GM18502 (cell line): ENCODE measurements around the gene ARMH1.

Experiments used
- ATAC-seq: cut with Tn5 transposase; IDR thresholded peaks from one replicate; pipeline ENCODE4 v1.9.1; 2021; ENCODE audit warnings: mild to moderate bottlenecking; ENCODE audit not compliant: unreplicated experiment, poor library complexity

The ARMH1 gene

DNA sequence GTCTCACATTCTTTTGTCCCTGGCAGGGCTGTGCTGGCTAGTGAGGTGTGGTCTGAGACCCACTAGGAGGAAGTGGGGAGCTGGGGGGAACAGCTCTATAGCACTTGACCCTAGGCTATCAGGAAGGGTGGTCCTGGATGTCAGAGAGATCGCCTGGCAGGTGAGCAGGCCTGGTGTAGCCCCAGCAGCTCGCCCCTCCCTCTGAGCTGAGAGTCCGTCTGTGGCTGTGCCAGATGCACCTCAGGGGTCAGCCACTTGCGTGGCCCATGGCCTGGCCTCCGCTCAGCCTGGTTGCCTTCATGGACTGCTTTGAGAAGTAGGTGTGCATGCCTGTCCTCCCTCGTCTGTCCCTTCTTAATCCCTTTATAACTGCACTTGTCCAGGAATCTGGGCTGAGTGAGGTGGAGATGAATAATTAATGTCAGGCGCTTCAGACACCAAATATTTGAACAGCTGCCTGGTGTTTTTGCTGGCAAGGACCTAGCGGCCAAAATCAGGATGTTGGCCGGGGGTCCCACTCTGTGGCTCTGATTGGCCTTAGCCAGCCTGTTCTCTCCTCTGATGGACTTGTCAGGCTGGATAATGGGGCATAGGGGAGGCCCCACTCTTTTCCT, 30.7 kb upstream of the ARMH1 start:
- ATAC-seq: no peak

DNA sequence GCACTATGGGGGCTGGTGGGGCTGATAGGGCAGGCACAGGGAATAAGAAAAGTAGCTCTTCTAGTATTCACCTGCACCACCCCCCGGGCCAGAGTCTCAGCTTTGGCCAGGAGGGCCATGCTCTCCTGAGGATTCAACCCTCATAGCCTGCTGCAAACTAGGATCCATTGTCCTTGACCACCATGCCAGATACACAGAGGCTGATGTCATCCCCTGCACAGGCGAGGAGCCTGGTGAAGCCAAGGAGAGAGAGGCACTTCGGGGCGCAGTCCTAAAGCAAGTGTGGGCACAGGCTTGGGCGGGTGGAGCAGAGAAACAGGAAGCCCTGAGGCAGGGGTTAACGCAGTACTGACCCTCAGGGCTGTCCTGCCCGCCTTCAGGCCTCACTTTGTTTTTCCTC, 29.7 kb upstream of the ARMH1 start:
- ATAC-seq: no peak

GRCh38 chr1:44645476-44646244, 28.9 kb upstream of the ARMH1 start:
- ATAC-seq: no peak

GRCh38 chr1:44646261-44647110, 28.0 kb upstream of the ARMH1 start:
- no peak for ATAC-seq

- no peak for ATAC-seq
These were observed 26.6 kb upstream of the ARMH1 start for GRCh38 chr1:44647896-44648295.

- no peak for ATAC-seq
These were observed 25.8 kb upstream of the ARMH1 start for GRCh38 chr1:44648529-44649250.

- no peak for ATAC-seq
These were observed 24.7 kb upstream of the ARMH1 start for GRCh38 chr1:44649788-44650158.

DNA sequence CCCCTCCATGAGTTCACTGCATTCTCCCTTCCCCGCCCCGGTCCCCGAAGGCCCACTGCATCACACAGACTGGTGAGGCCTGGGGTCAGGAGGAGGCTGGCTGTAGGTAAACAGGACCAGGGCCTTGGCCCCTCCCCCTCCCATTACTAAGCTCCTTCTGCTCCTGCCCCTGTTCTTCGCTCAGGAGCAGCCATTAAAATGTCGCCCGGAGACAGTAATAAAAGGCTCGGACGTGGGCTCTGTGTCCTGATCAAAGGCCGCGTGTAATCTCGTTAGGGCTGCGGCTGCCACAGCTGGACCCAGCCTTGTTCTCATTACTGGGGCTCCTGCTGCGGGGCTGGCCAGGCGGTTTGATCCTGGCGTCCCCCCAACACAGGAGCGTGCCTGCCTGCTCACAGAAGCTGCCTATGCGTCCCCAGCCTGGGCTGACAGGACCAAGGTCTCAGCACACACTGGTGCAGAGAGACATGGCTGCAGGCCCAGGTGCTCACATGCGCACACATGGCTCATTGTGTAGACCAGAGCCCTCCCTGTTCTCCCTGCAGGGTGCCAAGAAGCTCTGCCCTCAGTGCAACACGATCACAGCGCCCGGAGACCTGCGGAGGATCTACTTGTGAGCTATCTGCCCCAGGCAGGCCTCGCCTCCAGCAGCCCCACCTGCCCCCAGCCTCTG, 24.2 kb upstream of the ARMH1 start:
- no peak for ATAC-seq

- ATAC-seq: no peak
These were observed 23.4 kb upstream of the ARMH1 start for GRCh38 chr1:44651069-44651468.

DNA sequence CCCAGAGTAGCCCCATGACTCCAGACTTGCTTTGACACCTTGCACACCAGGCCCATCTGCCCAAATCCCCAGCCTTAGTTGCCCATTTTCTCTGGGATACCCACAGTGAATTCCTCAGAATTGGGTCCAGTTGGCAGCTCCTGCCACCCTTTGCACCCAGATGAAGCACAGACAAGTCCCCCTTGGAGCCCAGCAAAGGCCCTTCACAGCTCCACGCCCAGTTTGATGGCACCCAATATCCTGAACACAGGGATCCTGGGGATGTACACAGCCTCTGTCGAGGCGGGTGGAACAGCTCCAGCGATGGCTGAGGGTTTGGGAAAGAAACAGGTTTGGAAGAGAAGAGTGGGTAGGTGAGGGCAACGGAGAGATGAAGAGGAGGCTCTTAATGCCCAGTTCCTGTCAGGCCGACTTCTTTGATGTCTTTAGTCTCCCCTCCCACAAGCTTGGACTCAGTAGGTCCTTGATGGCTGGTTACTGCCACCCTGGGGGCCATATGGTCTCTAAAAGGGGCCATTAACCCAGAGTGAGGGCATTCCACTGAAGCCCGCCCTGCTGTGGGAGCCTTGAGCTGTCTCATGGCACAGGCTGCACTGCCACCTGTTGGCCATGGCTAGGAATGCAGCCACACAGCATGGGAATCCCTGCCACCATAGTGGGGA, 21.9 kb upstream of the ARMH1 start:
- no peak for ATAC-seq

- no peak for ATAC-seq
These were observed 21.2 kb upstream of the ARMH1 start for GRCh38 chr1:44653107-44653964.

GRCh38 chr1:44654621-44655187, 19.8 kb upstream of the ARMH1 start:
- ATAC-seq: no peak

DNA sequence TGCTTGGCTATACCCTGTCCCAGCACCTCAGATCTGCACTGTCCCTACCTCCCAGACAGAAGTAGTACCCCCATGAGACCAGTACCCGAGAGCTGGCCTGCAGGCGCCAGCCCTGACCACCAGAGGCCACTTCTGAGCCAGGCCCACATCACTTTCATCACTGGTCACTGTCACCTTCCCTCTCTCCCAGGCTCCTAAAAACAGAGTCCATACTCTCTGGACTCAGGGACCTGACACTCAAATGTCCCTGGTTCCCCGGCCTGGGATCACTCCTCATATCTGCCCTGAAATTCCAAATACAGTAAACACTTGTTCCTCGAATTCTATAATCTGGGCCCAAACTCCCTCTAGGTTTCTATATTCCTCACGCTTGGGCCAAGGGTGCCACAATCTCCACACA, 18.9 kb upstream of the ARMH1 start:
- no peak for ATAC-seq

- ATAC-seq: no peak
These were observed 14.9 kb upstream of the ARMH1 start for GRCh38 chr1:44659566-44659965.

- no peak for ATAC-seq
These were observed 14.3 kb upstream of the ARMH1 start for GRCh38 chr1:44660176-44660575.

DNA sequence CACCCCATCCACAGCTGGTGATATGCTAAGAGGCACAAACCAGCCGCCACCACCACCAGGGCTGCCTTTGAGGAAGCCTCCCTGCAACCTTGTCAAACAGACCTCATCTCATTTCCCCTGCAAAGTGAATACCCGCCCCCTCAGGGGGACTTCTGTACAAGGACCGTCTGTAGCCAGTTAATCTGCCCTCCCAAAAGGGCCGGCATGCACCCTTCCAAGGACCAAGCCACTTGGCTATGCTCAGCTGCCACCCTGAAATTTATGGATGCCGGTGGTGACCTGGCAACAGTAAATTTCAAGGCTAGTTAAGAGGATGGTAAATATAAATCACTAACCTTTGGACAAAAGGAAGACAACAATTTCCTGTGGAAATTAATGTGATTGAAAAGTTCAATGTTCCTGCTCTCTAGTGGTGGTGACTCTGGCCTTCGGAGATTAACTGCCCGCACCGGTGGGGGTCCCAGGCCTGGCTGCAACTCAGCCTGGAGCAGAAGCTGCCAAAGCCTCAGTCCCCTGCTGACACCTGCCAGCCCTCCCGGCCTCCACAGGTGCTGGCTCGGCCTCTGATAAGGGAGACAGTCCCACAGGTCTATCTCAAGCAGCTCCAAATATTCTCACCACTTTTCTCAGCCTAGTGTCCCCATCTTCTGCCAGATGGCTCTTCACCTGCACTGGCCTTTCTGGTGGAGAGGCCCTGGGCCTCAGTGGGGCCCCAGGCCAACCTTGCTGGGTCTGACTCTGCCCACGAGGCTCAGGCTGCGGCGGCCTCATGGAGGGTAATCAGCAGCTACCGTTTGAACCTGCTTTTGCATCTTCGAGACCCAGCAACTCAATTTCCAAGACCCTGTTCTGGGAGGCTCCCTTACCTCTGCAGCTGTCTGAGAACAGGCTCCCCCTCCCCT, 12.5 kb upstream of the ARMH1 start:
- no peak for ATAC-seq

DNA sequence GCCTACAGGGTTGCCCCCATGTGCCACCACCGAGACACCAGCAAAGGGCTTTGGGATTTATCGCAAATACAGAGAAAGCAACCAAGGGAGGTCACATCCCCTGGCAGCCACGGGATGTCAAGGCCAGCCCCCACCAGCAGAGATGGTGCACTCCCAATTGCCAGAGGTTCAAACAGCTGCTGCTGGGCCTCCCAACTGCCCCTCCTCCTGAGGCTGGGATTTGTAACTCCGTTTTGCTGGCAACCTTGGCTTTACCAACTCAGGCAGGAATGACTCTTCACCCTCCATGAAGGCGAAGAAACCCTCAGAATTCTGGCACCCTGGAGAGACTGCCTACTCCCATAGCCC, 11.9 kb upstream of the ARMH1 start:
- ATAC-seq: no peak
